Measurements from ENCODE around the gene MC1R.

The MC1R gene

DNA sequence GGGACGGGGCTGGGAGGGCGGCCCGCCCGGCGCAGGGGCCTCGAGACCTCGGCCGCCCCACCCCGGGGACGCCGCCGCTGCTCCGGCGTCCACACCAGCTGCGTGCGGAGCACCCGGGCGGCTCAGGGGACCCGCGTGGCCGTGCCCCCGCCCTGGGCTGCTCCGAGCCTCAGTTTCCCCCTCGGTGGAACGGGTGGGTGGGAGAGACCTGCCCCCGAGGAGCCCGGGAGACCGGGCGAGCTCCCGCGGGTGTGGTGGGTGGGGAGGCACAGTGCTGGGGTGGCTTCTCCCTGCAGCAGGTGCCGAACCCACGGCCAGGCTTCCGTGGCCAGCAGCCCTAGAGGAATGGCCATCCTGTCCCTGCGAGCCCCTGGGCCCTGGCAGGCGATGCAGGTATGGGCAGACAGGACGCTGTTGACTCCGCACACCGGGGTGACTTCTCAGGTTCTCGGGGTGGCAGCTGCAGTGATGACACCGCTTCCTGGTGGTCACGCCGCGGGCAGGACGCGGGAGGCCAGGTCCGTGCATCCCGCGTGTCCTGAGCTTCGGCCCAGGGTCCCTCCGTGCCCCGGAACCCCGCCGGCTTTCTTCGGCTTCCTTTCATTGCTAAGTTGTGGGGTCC, 30.6 kb downstream of the MC1R start:
- TF ChIP-seq, protein P1, sequence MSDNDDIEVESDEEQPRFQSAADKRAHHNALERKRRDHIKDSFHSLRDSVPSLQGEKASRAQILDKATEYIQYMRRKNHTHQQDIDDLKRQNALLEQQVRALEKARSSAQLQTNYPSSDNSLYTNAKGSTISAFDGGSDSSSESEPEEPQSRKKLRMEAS (IDR thresholded peaks at IDR 0.05; ENCODE audit: low read depth, low read length): no peak
- no peak for TF ChIP-seq CTCF (IDR thresholded peaks at IDR 0.05; ENCODE audit: low read depth, low read length)
- no peak for TF ChIP-seq POLR2A (IDR thresholded peaks at IDR 0.05; ENCODE audit: extremely low read depth, insufficient read length)
- no peak for TF ChIP-seq MYC (IDR thresholded peaks at IDR 0.05; ENCODE audit: low read depth, low read length)
- H3K4me3 ChIP-seq (ENCODE audit: low read depth, low read length): peak overlapping the region; percentile 34
- DNase-seq (ENCODE audit: low read depth): no peak

GRCh38 chr16:89949756-89950155, 31.1 kb downstream of the MC1R start:
- DNase-seq (ENCODE audit: low read depth): no peak
- TF ChIP-seq CTCF (IDR thresholded peaks at IDR 0.05; ENCODE audit: low read depth, low read length) (no peak), MYC (IDR thresholded peaks at IDR 0.05; ENCODE audit: low read depth, low read length) (no peak), POLR2A (IDR thresholded peaks at IDR 0.05; ENCODE audit: extremely low read depth, insufficient read length) (no peak)
- TF ChIP-seq, protein P1 (IDR thresholded peaks at IDR 0.05; ENCODE audit: low read depth, low read length): no peak
- H3K4me3 ChIP-seq (ENCODE audit: low read depth, low read length): no peak overlapping the region

DNA sequence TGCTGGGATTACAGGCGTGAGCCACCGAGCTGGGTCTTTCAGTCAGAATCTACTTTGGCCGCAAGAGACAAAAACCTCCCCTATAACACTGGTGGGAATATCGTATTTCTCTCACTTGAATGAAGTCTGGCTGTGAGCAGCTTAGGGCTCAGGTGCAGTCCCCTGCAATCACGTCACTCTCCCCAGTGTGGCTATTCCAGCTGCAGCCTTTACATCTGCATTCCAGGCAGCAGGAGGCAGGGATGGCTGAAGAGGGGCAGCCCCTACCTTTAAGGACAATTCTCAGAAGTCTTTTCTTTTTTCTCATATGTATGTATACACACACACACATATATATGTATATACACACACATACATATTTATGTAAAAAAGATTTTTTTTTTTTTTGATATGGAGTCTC, 32.8 kb downstream of the MC1R start:
- TF ChIP-seq, protein P1 (IDR thresholded peaks at IDR 0.05; ENCODE audit: low read depth, low read length): no peak
- TF ChIP-seq MYC (IDR thresholded peaks at IDR 0.05; ENCODE audit: low read depth, low read length): no peak
- TF ChIP-seq POLR2A (IDR thresholded peaks at IDR 0.05; ENCODE audit: extremely low read depth, insufficient read length): no peak
- TF ChIP-seq CTCF (IDR thresholded peaks at IDR 0.05; ENCODE audit: low read depth, low read length): no peak
- no peak overlapping the region for H3K4me3 ChIP-seq (ENCODE audit: low read depth, low read length)
- DNase-seq (ENCODE audit: low read depth): no peak

DNA sequence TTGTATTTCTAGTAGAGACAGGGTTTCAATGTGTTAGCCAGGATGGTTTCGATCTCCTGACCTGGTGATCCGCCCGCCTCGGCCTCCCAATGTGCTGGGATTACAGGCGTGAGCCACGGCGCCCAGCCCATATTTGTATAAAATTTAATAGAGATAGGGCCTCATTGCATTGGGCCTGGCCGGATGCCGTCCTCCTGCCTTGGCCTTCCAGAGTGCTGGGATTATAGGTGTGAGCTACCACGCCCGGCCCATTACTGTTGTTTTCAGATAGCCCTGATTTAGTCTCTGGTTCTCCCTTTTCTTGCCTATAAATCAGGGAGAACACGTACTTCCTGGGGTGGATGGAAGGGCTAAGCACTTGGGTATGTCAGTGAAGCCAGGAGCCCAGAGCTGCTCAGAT, 33.4 kb downstream of the MC1R start:
- no peak overlapping the region for H3K4me3 ChIP-seq (ENCODE audit: low read depth, low read length)
- no peak for DNase-seq (ENCODE audit: low read depth)
- TF ChIP-seq MYC (IDR thresholded peaks at IDR 0.05; ENCODE audit: low read depth, low read length) (no peak), CTCF (IDR thresholded peaks at IDR 0.05; ENCODE audit: low read depth, low read length) (no peak), POLR2A (IDR thresholded peaks at IDR 0.05; ENCODE audit: extremely low read depth, insufficient read length) (no peak)
- TF ChIP-seq, protein P1 (IDR thresholded peaks at IDR 0.05; ENCODE audit: low read depth, low read length): no peak

DNA sequence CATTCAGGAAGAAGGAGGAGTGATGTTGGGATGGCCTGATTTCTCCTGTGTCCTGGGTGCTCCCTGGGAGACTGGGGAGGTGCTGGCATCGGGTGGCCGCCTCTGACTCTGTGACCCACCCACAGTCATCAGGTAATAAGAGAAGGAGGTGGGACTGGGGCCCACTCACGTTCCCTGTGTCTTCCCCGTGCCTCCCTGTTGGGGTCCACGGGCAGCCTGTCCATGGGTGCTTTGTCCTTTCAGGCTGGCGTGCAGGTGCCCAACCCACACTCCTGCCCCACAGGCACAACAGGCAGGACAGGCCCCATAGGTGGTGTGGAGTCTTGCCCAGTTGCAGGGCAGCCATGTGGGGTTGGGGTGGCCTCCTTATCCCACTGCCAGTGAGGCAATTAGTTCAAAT, 33.9 kb downstream of the MC1R start:
- no peak for TF ChIP-seq MYC (IDR thresholded peaks at IDR 0.05; ENCODE audit: low read depth, low read length)
- no peak for TF ChIP-seq POLR2A (IDR thresholded peaks at IDR 0.05; ENCODE audit: extremely low read depth, insufficient read length)
- TF ChIP-seq, protein P1 (IDR thresholded peaks at IDR 0.05; ENCODE audit: low read depth, low read length): no peak
- no peak for TF ChIP-seq CTCF (IDR thresholded peaks at IDR 0.05; ENCODE audit: low read depth, low read length)
- DNase-seq (ENCODE audit: low read depth): no peak
- H3K4me3 ChIP-seq (ENCODE audit: low read depth, low read length): no peak overlapping the region
